Measurements from ENCODE around the gene SLC43A2.
A peak's percentile ranks its signal among the peaks of the same experiment; 100 is the strongest.
"Not testable (repeated sequence)": the region's sequence is repeated elsewhere in the genome, so short reads cannot be mapped to it uniquely, and the experiment has no call there.

Gene SLC43A2

GRCh38 chr17:1532836-1533602 lies 95.6 kb downstream of the SLC43A2 start:
- DNase-seq = peak in 1 of 42 donors; percentile 47
- intact Hi-C loops (cut with DNase I) = no loop called here

DNA sequence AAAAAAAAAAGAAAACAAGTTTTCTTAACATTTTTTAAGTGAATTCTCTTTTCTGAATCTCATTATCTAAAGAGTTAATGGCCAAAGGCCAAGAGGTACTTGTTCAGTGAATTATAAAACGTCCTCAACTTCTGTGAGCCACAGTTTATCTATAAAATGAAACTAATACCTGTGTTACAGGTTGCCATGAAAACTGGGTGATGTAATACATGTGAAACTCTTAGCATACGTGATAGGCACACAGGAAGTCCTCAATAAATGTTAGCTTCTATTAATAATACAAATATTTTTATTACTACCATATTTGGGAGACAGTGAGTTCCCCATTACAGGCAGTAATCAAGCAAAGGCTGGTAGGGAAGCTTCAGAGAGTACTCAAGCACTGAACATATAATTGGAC lies 98.8 kb downstream of the SLC43A2 start:
- intact Hi-C loops (cut with DNase I) = no loop called here
- DNase-seq = no peak

DNA sequence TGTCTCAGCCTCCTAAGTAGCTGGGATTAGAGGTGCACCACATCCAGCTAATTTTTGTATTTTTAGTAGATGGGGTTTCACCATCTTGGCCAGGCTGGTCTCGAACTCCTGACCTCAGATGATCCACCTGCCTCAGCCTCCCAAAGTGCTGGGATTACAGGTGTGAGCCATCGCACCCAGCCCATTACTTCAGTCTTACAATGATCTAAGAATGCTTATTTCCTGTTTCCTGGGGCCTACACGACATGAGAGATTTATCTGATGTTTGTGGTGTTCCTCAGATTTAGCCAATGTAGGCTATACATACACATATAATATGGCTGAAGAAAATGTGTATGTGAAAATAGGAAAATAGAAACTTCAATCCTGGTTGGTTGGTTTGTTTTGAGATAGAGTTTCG lies 101.8 kb downstream of the SLC43A2 start:
- intact Hi-C loops (cut with DNase I); DNase-seq: not testable (repeated sequence)

DNA sequence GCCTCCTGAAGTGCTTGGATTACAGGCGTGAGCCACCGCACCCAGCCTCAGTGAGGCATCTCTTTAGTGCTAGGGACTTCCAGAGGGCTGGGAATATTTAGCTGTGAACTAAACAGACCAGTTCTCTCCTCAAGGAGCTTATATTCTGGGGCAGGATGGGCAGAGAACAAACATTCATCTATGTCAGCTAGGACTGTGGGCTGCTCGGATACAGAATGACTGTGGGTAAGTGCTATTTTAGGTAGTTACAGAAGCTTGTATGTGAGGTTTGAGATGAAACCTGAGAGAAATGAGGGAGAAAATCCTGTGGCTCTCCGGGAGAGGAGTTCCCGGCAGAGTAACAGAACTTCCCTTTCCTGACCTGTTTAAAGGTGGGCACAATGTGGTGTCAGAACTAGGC lies 106.0 kb downstream of the SLC43A2 start:
- intact Hi-C loops (cut with DNase I) = no loop called here
- DNase-seq = no peak

GRCh38 chr17:1521086-1521640 lies 107.5 kb downstream of the SLC43A2 start:
- intact Hi-C loops (cut with DNase I) = no loop called here

GRCh38 chr17:1519678-1520077 lies 109.0 kb downstream of the SLC43A2 start:
- intact Hi-C loops (cut with DNase I) = no loop called here
- no peak for DNase-seq

More at GRCh38 chr17:1521086-1521640, 107.5 kb downstream of the SLC43A2 start:
- DNase-seq = no peak

Data from head of caudate nucleus (tissue), 42 donors.